MG63 (cell line): Measurements from ENCODE around the gene GIMAP4. TPM values are rescaled to one million over a fixed set of nuclear protein-coding genes. Genes with fewer than 3 reads are reported as not detected.
"Not testable (repeated sequence)": the region's sequence is repeated elsewhere in the genome, so short reads cannot be mapped to it uniquely, and the experiment has no call there.

Source experiments
- DNase-seq: peaks from one replicate; pipeline ENCODE4 v3.0.0-alpha.2; 2020
- H3K27me3 ChIP-seq: fragments of 250-450 bp; sonication (Bioruptor Pico); 2 replicates; pipeline ENCODE4 v1.5.1; 2020; ENCODE audit warnings: mild to moderate bottlenecking, moderate library complexity
- H3K36me3 ChIP-seq: fragments of 250-450 bp; sonication (Bioruptor Pico); 2 replicates; pipeline ENCODE4 v1.5.1; 2020; ENCODE audit warnings: mild to moderate bottlenecking, moderate library complexity
- H3K4me3 ChIP-seq: fragments of 250-450 bp; sonication (Bioruptor Pico); 2 replicates; pipeline ENCODE4 v1.5.1; 2020; ENCODE audit warnings: mild to moderate bottlenecking, moderate library complexity
- H3K9me3 ChIP-seq: fragments of 250-450 bp; sonication (Bioruptor Pico); 2 replicates; pipeline ENCODE4 v1.5.1; 2020; ENCODE audit warnings: mild to moderate bottlenecking, moderate library complexity
- total RNA-seq: library from RNA; depleted of rRNA; stranded (reverse); fragments of >200 nt; shearing (Covaris generic); gene quantifications from 2 replicates; pipeline ENCODE4 v1.2.3, GENCODE V29; 2014; ENCODE audit warnings: low replicate concordance; rRNA removed

Gene GIMAP4
- total RNA-seq, 1 experiment from 2014 or later = not detected

- not testable (repeated sequence) for H3K4me3 ChIP-seq, H3K9me3 ChIP-seq, H3K36me3 ChIP-seq, DNase-seq, H3K27me3 ChIP-seq
Observed at GRCh38 chr7:150615221-150615755, 48.1 kb downstream of the GIMAP4 start.

DNA sequence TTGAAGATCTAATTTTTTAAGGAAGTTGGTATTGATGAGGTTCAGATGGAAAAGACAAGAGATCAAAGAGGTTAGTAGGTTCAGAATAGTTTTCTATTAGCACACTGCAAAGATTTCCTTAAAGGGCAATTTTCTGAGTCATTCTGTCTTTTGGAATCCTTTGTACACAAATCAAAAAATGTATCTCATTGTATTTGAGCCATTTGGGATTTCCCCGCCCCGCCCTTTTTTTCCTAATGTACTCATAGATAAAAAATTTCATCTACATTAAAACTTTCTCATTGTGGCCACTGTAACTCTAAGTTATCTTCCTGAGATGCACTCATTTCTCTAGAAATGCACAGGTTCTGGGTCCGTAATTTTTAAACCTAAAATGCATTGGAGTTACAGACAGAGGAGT is 52.9 kb downstream of the GIMAP4 start:
- Histone ChIP-seq H3K27me3 (no peaks in the 10 kb centered on the region), H3K36me3 (no peaks in the 10 kb centered on the region), H3K9me3 (no peaks in the 10 kb centered on the region), H3K4me3 (no peak overlapping the region)
- DNase-seq = no peak

DNA sequence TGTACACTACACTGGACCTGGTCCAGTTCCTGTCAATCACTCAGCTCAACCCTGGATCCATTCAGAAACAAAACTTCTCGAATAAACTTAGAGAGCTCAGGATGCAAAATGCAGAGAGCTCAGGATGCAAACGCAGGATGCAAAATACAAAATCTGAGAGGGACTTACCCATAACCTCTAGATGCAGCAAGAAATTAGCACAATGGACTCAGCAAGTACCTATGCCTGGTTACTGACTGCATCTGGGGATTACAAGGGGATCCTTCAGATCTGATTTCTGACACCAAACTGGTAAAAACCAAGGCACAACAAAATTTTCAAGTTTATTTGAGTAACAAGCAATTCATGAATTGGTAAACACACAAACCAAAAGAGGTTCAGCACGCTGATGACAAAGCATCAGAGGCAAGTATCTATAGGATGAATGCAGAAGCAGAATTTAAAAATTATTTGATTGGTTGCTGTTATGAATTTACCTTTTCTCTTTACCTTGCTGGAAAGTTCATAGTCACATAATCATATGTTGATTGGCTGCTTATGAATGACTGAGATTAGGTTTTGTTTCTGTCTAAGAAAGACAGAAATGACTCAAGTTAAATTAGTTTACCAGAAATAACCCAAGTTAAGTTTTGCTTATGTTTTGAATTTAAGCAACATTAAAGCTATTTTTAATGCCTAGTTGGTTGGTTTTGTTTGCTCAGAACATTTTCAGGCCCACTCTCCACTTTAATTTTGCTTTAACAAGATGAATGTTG is 53.6 kb downstream of the GIMAP4 start:
- Histone ChIP-seq H3K36me3 (no peaks in the 10 kb centered on the region), H3K27me3 (no peaks in the 10 kb centered on the region), H3K4me3 (no peak overlapping the region), H3K9me3 (no peaks in the 10 kb centered on the region)
- DNase-seq = no peak

- no peak for DNase-seq
Observed at GRCh38 chr7:150621376-150621775, 54.2 kb downstream of the GIMAP4 start.

More at GRCh38 chr7:150621376-150621775, 54.2 kb downstream of the GIMAP4 start:
- H3K36me3 ChIP-seq = no peaks in the 10 kb centered on the region
- no peaks in the 10 kb centered on the region for H3K9me3 ChIP-seq
- no peaks in the 10 kb centered on the region for H3K27me3 ChIP-seq
- no peak overlapping the region for H3K4me3 ChIP-seq

Other genes starting within 250 kb of the GIMAP4 start
- not detected in 2 replicates for gene LRRC61, start 244.0 kb upstream of the GIMAP4 start, total RNA-seq
- gene ACTR3C, start 243.8 kb upstream of the GIMAP4 start, total RNA-seq = not detected in 2 replicates
- gene RARRES2, start 225.8 kb upstream of the GIMAP4 start, total RNA-seq = not detected in 2 replicates
- gene REPIN1, start 198.6 kb upstream of the GIMAP4 start, total RNA-seq = 43.6 and 64.7 TPM in 2 replicates
- gene ZNF775, start 188.1 kb upstream of the GIMAP4 start, total RNA-seq = 4.0 and 13.9 TPM in 2 replicates
- not detected in 2 replicates for gene GIMAP8, start 116.8 kb upstream of the GIMAP4 start, total RNA-seq
- gene GIMAP7, start 52.5 kb upstream of the GIMAP4 start, total RNA-seq = not detected in 2 replicates
- gene GIMAP6, start 65.0 kb downstream of the GIMAP4 start, total RNA-seq = not detected in 2 replicates
- 3.1 and 8.3 TPM in 2 replicates for gene GIMAP2, start 118.3 kb downstream of the GIMAP4 start, total RNA-seq
- not detected in 2 replicates for gene GIMAP1, start 149.2 kb downstream of the GIMAP4 start, total RNA-seq
- not detected in 2 replicates for gene GIMAP5, start 170.0 kb downstream of the GIMAP4 start, total RNA-seq
- 0.23 TPM in 1 of 2 replicates, not detected in the other for gene TMEM176B, start 233.0 kb downstream of the GIMAP4 start, total RNA-seq
- not detected in 2 replicates for gene TMEM176A, start 233.4 kb downstream of the GIMAP4 start, total RNA-seq